Ecto neural progenitor cell (in vitro differentiated cells): ENCODE measurements around the gene F2RL3.
"Not testable (repeated sequence)": the region's sequence is repeated elsewhere in the genome, so short reads cannot be mapped to it uniquely, and the experiment has no call there.

Source experiments
- DNase-seq: peaks from one replicate; pipeline ENCODE4 v3.0.0-alpha.2; 2018; ENCODE audit warnings: low spot score

Gene F2RL3

GRCh38 chr19:16921766-16922591 is 33.2 kb downstream of the F2RL3 start:
- DNase-seq = no peak

- no peak for DNase-seq
These were observed 33.8 kb downstream of the F2RL3 start for GRCh38 chr19:16922592-16922934.

- no peak for DNase-seq
These were observed 34.1 kb downstream of the F2RL3 start for GRCh38 chr19:16922949-16923348.

GRCh38 chr19:16927883-16928282 is 39.1 kb downstream of the F2RL3 start:
- DNase-seq = no peak

GRCh38 chr19:16928351-16928750 is 39.6 kb downstream of the F2RL3 start:
- DNase-seq = no peak

- DNase-seq = no peak
These were observed 40.1 kb downstream of the F2RL3 start for GRCh38 chr19:16928916-16929315.

GRCh38 chr19:16930753-16931152 is 42.0 kb downstream of the F2RL3 start:
- DNase-seq = no peak

- DNase-seq = no peak
These were observed 42.5 kb downstream of the F2RL3 start for GRCh38 chr19:16931306-16931705.

GRCh38 chr19:16934489-16934888 is 45.7 kb downstream of the F2RL3 start:
- DNase-seq = no peak

- DNase-seq = no peak
These were observed 48.1 kb downstream of the F2RL3 start for GRCh38 chr19:16936901-16937300.

GRCh38 chr19:16937796-16938195 is 49.0 kb downstream of the F2RL3 start:
- DNase-seq = not testable (repeated sequence)

- no peak for DNase-seq
These were observed 49.4 kb downstream of the F2RL3 start for GRCh38 chr19:16938211-16938610.

- not testable (repeated sequence) for DNase-seq
These were observed 51.3 kb downstream of the F2RL3 start for GRCh38 chr19:16940063-16940462.

GRCh38 chr19:16940626-16941025 is 51.8 kb downstream of the F2RL3 start:
- DNase-seq = no peak
